Cerebellar cortex (tissue), 1 donor: ENCODE results near the gene GSTT2B.
"Not testable (repeated sequence)": the region's sequence is repeated elsewhere in the genome, so short reads cannot be mapped to it uniquely, and the experiment has no call there.

Experiments
- DNase-seq: peaks from one replicate; pipeline ENCODE4 v3.0.0-alpha.2; 2015; ENCODE audit warnings: low spot score

Gene GSTT2B

GRCh38 chr22:23984430-23984829 lies 23.4 kb upstream of the GSTT2B start:
- no peak for DNase-seq

DNA sequence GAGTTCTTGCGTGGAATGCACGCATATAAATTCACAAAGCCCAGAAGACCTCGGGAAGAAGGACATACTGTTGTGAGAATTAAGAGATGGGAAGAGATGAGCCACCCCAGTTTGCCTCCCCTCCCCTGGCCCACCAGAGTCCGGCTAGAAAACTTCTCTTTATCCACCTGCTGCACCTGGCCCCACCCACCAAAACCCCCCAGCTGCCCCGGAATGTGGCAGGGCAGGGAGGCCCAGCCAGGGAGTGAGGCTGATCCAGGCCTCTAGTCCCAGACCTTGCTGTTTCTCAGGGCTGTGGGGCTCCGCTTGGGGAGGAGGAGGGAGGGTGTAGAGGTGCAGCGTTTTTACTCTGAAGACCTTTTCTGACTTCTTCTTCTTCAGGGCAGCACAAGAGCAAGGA lies 19.6 kb upstream of the GSTT2B start:
- DNase-seq, result not testable (repeated sequence)

- DNase-seq, result not testable (repeated sequence)
Observed at GRCh38 chr22:23979557-23980240, 18.7 kb upstream of the GSTT2B start, which contains the start of gene GSTT2. TSS of gene GSTT2 (plus strand) at chr22:23980134.

GRCh38 chr22:23977304-23977703 lies 16.3 kb upstream of the GSTT2B start:
- not testable (repeated sequence) for DNase-seq

GRCh38 chr22:23974836-23975352 lies 13.9 kb upstream of the GSTT2B start:
- not testable (repeated sequence) for DNase-seq

DNA sequence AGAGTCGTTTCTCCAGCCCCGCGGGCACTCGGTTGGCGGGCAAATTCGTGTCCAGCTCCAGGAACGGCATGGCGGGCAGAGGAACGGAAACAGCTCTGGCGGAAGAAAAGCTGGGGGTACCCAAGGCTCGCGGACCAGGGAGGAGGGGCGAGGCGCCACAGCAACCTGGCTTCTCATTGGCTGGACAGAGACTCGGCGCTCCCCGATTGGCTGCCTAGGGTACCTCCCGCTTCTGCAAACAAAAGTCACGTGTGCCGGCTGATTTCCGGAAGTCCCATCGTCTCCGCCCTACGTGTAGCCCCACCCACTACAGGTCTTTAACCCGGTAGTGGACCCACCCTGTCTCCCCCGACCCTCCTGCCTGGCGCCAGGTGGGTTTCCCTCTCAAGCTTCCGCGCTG lies 13.3 kb upstream of the GSTT2B start, which contains the start of gene DDT:
Gene DDT, minus strand, starts transcription at position 97 of the 400 bp plus-strand sequence. Its CDS starts 27 bp downstream, at position 70.
- not testable (repeated sequence) for DNase-seq

DNA sequence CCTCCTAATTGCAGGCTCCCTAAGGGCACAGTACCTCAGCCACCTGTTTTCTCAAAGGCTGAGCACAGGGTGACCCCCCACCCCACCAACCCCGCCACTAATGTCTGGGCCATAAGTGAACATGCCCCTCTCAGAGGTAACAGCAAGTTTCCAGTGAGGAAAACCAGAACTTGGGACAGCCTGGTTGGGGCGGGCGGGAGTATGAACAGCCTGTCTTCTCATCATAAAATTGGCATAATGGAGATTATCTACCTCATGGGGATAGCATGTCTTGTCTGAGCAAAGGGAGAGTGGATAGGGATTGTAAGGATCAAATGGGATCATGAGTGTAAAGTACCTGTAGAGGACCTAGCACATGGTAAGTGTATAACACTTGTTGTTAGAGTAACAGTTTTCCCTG lies 10.9 kb upstream of the GSTT2B start:
- not testable (repeated sequence) for DNase-seq

DNA sequence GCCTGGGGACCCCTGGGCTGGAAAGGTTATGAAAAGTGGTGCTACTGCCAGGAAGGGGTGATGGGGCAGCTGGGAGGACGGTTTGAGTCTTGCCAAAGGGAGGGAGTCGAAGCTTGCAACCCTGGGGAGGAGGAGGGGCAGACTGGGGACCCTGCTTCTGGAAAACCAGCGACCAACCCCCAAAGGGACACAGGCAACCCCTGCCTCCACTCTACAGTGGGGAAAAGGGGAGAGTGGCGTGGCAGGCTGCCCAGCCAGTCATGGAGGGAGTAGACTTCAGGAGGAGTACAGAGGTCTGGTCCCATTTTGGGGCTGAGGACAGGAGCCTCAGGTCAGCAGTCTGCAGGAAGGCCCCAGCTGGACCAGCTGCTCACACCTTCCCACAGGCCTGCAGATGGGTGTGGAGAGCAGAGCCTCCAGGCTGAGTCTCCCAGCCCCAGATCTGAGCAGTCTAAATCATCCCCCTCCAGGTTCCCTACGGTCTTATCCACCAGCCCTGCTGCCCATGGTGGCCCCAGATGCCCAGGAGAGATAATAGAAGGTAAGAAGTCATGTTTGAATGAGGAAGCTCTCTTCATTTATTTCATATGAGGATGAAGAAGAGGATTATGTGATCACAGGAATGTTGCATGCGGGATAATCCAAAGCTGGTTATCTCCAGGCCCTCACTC lies 10.0 kb upstream of the GSTT2B start:
- DNase-seq, result no peak

- no peak for DNase-seq
Observed at GRCh38 chr22:23970201-23970641, 9.2 kb upstream of the GSTT2B start.

DNA sequence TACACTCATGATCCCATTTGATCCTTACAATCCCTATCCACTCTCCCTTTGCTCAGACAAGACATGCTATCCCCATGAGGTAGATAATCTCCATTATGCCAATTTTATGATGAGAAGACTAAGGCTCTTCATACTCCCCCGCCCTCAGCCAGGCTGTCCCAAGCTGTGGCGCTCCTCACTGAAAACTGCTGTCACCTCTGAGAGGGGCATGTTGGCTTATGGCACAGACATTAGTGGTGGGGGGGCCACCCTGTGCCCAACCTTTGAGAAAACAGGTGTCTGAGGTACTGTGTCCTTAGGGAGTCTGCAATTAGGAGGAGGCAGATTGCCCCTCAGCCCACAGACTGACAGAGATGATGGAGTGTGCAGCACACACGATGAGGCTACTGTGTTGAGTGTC lies 8.1 kb upstream of the GSTT2B start:
- DNase-seq, result no peak

DNA sequence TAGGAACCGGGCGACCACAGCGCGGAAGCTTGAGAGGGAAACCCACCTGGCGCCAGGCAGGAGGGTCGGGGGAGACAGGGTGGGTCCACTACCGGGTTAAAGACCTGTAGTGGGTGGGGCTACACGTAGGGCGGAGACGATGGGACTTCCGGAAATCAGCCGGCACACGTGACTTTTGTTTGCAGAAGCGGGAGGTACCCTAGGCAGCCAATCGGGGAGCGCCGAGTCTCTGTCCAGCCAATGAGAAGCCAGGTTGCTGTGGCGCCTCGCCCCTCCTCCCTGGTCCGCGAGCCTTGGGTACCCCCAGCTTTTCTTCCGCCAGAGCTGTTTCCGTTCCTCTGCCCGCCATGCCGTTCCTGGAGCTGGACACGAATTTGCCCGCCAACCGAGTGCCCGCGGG lies 5.6 kb upstream of the GSTT2B start, which contains the start of gene DDTL:
Gene DDTL, plus strand, starts transcription at position 321 of the 400 bp plus-strand sequence. Its CDS starts 27 bp downstream, at position 348.
- not testable (repeated sequence) for DNase-seq

GRCh38 chr22:23966094-23966493 lies 5.1 kb upstream of the GSTT2B start:
- DNase-seq, result not testable (repeated sequence)

DNA sequence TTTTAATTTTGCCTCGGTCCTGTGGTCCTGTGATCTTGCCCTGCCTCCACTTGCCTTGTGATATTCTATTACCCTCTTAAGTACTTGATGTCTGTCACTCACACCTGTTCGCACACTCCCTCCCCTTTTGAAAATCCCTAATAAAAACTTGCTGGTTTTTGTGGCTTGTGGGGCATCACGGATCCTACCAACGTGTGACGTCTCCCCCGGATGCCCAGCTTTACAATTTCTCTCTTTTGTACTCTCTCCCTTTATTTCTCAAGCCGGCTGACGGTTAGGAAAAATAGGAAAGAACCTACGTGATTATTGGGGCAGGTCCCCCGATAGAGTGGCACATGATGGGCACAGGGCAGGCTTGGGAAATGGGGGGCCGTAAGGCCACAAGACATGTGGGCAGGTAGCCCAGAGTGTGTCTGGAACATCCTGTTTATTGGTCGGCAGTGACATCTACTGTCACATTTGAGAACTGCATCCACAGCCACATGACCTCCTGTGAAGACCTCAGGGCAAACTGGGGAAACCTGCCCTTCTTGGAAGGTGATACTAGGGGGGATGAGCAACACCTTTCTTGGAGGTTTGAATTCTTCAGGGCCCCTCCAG lies 4.6 kb downstream of the GSTT2B start:
- peak; percentile 80 for DNase-seq

- not testable (repeated sequence) for DNase-seq
Observed at GRCh38 chr22:23955886-23956285, 5.1 kb downstream of the GSTT2B start.

GRCh38 chr22:23954991-23955305 lies 6.0 kb downstream of the GSTT2B start:
- not testable (repeated sequence) for DNase-seq

- not testable (repeated sequence) for DNase-seq
Observed at GRCh38 chr22:23954193-23954990, 6.6 kb downstream of the GSTT2B start.

DNA sequence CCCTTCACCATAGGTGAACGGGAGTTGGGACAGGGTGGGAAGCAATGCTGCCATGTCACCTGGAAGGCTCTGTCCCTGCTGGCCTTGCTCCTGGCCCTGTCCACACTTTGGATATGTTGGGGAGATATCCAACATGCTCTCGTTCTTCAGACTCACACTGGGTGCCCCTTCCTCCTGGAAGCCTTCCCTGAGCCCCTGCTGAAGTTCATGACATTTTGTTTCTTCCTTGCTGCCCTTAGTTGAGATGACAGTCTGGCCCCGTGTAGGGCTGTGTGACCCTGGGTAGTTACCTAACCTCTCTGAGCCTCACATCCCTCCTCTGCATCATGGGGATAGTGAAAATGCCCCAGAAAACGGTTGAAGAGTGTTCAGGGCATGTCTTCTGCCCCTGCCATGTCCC lies 7.5 kb downstream of the GSTT2B start:
- DNase-seq, result not testable (repeated sequence)

DNA sequence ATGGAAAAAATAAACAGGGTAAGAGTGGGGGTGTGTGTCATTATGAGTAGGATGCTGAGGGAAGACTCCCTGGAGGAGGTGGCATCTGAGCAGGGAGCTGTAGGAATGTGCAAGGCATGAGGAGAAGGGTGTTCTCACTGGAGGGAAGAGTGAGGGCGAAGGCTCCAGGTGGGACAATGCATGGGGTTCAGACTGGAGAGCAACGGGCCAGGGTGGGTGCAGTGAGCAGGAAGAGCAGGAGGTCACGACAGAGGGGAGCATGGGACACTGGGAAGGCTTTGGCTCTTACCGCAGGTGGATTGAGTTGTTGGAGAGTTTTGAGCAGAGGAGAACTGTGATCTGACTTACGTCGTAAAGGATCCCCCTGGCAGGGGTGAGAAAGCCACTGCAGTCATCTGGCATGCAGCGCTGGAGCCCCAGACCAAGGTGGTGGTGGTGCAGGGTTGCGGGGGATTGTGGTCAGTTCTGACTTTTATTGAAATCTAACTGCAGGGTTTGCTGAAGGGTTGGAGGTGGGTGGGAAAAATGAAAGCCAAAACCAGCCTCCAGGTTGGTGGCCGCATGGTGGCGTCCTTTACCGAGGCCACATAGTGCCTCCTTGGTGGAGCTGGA lies 8.1 kb downstream of the GSTT2B start:
- DNase-seq, result not testable (repeated sequence)

DNA sequence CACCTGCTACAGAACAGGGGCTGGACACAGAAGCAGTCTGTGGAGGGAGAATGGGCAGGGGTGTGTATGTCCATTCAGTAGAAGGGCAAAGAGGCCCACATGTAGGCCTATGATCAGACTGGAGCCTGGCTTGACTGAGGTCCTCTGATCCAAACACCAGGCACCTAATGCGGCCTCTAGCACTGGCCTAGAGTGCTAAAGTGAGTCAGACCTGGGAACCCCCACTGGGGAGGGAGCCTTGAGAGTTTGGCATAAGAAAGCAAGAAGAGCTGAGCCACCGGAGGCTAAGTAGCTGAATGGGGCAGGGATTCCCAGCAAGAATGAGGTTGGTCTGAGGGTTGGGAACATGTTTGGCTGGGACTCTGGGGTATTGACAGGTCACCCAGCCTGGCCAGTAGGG lies 9.6 kb downstream of the GSTT2B start:
- DNase-seq, result not testable (repeated sequence)

DNA sequence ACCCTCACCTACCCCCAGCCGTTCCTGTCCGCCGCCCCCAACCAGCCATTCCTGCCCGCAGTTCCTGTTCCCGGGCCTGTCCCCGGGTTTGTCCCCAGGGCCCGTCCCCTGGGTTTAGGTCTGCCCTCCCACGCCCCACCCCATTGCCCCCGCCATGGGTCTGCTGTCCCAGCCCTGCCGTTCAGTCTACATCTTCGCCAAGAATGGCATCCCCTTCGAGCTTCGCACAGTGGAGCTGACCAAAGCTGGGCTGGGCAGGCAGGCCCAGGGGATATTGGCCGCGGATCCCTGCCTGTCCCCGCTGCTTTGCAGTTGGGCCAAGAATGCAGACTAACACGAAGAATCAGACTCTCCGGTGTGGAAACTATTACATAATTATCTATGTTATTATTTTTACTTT lies 11.2 kb downstream of the GSTT2B start:
- DNase-seq, result not testable (repeated sequence)

DNA sequence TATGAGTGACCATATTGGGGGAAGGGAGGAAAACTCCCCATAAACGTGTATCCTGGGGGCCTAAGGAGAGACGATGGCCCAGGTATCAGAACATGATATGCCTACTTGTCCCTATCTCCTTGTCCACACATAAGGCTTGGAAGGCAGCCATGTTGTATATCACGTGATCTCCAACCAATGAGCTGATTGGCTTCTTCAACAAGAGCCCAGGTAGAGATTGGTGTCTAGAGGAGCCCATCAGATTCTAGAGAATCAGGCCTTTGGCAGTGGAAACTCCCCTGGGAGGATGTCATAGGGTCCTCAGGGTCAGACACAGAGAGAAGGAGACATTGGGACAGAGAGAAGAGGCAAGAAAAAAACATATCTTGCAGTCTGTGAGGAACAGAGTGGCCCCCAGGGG lies 13.6 kb downstream of the GSTT2B start:
- DNase-seq, result not testable (repeated sequence)
